GM13977 (cell line): ENCODE results near the gene USHBP1.

Experiments used
- DNase-seq: peaks from one replicate; pipeline ENCODE4 v3.0.0; 2012; ENCODE audit warnings: low spot score
- in situ Hi-C: fragments of 300-500 bp; cut with MboI; formaldehyde crosslinking; loops from one replicate; pipeline ENCODE4 v1.12.0; 2022; ENCODE audit warnings: low sequenced_read_pairs, low pct_unique_long_range_greater_than_20kb, mixed read lengths, inconsistent platforms; ENCODE audit not compliant: unreplicated experiment
- TF ChIP-seq, protein P1 (sequence below): IDR thresholded peaks from 2 replicates; pipeline ENCODE4 v1.5.1; 2012; ENCODE audit warnings: mild to moderate bottlenecking, control low read depth; ENCODE audit not compliant: insufficient read depth; ENCODE audit errors: extremely low read depth, missing control alignments

USHBP1 gene

DNA sequence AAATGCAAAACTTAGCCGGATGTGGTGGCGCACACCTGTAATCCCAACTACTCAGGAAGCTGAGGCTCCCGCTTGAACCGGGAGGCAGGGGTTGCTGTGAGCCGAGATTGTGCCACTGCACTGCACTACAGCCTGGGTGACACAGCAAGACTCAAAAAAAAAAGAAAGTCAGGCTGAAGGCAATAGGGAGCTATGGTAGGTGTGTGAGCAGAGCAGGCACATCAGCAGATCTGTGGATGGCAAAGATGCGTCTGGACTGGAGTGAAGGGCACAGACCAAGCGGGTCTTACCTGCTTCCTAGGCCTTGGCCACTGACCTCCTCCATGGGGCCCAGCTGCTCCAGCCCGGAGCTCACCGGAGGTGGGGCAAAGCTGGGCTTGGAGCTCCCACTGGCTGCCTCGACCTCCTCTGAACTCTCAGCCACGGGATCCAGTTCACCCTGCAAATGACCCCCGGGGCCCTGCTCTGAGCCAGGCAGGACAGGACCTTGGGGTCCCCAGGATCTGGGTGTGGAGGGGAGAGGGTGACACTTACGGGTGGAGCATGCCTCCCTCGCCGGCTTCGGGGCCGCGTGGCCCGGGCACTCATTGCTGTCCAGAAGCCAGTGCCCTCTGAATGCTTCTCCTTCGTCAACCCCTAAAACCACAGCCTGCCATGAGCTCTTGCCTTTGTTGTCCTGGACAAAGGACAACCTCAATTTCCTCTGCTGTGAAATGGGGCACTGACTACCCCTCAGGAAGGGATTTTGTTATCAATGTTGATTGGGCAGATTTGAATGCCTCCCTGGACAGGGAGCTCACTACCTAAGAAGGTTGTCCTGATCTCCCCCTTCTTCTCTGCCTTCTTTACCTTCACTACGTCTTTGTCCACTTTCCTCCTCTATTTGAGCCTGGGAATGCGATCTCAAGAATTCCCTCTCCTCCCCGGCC lies 569 bp downstream of the USHBP1 start:
- TF ChIP-seq, protein P1, sequence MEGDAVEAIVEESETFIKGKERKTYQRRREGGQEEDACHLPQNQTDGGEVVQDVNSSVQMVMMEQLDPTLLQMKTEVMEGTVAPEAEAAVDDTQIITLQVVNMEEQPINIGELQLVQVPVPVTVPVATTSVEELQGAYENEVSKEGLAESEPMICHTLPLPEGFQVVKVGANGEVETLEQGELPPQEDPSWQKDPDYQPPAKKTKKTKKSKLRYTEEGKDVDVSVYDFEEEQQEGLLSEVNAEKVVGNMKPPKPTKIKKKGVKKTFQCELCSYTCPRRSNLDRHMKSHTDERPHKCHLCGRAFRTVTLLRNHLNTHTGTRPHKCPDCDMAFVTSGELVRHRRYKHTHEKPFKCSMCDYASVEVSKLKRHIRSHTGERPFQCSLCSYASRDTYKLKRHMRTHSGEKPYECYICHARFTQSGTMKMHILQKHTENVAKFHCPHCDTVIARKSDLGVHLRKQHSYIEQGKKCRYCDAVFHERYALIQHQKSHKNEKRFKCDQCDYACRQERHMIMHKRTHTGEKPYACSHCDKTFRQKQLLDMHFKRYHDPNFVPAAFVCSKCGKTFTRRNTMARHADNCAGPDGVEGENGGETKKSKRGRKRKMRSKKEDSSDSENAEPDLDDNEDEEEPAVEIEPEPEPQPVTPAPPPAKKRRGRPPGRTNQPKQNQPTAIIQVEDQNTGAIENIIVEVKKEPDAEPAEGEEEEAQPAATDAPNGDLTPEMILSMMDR, result no peak
- in situ Hi-C loops, result no loop called here
- DNase-seq, result no peak

DNA sequence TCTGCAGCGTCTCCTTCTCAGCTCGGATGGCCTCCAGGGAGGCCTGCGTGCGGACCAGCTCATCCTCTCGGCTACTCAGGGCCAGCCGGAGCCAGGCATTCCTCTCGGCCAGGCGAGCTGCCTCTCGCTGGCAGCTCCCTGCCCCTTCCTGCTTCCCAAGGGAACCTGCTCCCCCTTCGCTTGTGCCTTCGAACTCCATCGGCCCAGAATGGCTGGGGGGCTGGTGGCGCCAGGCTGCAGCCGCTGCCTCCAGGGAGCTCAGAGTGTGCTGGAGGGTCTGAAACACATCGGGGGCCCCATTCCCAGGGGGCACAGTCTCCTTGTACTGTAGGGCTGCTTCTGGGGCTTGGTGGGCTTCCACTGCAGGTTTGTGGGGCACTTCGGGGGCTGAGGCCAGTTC lies 2.0 kb downstream of the USHBP1 start:
- in situ Hi-C loops, result no loop called here
- TF ChIP-seq, protein P1, result no peak
- DNase-seq, result no peak

DNA sequence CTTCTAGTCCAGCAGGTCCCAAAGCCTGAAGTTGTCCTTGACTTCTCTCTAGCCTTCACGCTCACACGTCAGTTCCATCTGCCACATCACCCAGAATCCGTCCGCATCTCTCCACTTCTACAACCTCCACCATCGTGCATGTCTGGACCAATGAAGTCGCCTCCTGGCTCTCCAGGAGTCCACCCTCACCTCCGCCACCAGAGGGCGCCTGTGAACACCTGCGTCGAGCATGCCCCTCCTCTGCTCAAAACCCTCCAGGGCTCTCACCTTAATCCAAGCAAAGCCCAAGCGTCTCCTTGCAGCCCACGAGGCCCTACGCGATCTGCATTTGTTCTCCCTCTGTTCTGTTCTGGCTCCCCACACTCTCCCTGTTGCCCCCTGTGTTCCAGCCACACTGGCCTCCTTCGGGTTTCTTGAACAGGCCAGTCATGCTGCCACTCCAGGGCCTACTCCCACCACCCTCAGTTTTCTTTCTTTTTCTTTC lies 3.7 kb downstream of the USHBP1 start:
- TF ChIP-seq, protein P1, result peak; percentile 97
- DNase-seq, result peak; percentile 95
- in situ Hi-C loops, result no loop called here

DNA sequence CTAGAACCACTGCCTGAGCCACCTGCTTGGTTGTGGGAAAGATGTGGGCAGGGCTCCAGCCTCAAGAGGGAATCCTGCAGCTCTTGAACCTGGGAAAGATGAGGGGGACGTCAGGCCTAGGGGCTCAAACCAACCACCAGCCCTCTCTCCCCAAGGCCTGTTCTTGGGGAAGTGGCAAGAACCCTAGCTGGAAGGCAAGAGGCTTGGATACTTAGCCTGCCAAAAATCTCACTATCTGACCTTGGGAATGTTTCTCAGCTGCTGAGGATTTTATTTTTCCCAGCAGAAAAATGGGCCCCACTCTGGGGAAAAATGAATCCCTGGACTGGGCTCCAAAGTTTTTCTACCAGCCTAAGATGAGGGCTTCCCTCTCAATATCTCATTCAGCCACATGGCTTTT lies 4.6 kb downstream of the USHBP1 start:
- TF ChIP-seq, protein P1, result no peak
- in situ Hi-C loops, result no loop called here

DNA sequence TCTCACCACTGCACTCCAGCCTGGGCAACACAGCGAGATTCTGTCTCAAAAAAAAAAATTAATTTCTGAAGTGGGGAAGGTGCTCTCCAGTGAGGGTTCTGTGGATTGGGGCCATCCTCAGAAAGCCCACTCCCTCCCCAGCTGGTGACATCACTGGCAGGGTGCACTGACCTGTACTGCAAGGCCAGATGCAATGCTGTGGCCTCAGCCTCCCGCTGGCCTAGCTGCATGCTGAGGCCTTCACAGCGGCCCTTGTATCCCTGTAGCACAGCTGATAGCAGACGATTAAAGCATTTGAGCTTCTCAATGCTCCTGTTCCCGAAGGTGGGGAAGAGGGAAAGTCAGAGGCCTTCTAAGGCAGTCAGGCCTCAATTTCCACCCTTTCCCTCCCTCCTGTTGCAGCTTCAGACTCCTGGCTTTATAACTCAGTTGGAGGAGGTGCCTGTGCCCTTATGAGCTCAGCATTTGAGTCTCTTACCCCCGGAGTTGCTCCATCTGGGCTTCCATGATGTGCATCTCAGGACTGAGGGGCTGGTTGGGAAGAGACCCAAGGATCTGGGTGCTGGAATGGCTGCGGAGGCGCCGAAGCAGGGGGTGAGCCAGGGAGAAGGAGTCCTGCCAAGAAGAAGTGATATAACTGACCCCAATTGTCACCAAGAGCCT lies 5.3 kb downstream of the USHBP1 start:
- no peak for DNase-seq
- in situ Hi-C loops, result no loop called here
- TF ChIP-seq, protein P1, result no peak

More for the DNA sequence above, 4.6 kb downstream of the USHBP1 start:
- DNase-seq, result no peak

DNA sequence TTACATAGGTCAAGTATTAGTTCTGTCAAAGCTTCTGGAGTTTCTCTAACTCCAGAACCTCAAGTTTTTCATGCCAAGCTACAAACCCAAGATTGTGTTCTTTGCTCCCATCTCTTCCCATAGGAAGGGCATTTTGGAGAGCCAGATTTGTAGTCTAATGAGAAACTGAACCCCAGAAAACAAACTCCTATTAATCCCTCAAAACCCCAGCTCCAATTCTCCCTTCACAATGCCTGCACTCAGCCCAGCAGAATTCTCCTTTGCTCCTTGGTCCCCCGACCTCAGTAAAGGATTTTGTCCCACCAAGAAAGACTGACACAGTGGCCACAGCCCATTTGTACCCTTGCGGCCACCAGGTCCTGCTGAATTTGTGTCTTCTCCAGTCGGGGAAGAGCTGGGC lies 8.4 kb downstream of the USHBP1 start:
- no peak for DNase-seq

More for the DNA sequence above, 8.4 kb downstream of the USHBP1 start:
- TF ChIP-seq, protein P1, result no peak
- in situ Hi-C loops, result no loop called here
